ENCODE measurements around the gene CCDC183. TPM values are rescaled to one million over a fixed set of nuclear protein-coding genes. Genes with fewer than 3 reads are reported as not detected.

The CCDC183 gene
- total and polyA plus RNA-seq, 4 donors: 0.20 to 1.8 (median 1.0) TPM

DNA sequence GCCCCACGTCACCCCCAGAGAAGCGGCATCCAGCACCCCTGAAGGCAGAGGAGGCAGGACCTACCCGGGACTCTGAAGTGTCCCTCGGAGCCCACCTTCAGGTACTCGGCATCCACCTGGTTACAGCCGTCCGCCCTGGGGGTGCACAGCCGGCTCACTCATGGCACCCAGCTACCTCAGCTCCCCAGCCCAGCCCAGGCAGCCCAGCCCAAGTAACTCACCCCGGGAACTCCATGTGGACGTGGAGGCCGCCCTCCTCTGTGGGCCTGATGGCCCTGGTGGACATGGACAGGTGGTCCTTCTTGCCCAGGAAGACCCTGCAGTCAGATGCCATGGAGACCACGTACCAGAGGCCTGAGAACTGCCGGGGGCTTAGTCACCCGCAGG lies 32.5 kb upstream of the CCDC183 start:
- H3K27me3 ChIP-seq (ENCODE audit: control insufficient read depth in 4 of 4, insufficient read depth in 4 of 4, low read length in 3 of 4): no peaks in the 10 kb centered on the region
- DNase-seq (ENCODE audit: low spot score): no peak
- 92% methylated on average over 14 of the region's 14 CpGs for WGBS

DNA sequence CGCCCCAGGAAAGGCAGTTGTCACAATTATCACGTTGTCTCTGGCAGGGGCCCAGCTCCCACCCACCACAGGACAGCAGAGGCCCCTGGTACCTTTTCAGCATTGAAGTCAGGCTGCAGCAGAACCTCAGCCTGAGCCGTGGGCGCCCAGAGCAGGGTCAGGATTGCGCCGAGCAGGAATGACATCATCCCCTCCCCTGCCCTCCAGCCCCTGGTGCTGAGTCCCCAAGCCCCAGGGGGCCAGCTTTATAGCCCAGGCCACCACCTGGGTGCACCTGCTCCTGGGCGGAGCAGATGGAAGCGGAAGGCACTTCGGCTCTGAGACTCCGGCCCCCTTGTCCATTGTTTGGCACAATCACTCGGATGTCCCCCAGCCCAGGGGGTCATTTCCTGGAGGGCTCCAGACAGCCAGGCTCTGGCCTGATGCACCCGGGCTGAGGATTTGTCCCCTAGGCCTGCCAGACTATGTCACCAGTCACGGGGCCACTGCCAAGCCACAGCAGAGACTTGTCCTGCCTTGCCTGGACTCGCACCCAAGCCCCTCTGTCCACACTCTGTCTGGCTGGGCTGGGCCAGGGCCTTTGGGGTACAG lies 31.7 kb upstream of the CCDC183 start, which contains the start of gene LCN15:
LCN15 (minus strand) TSS at position 218 of the 591 bp plus-strand sequence; CDS start at position 188, 30 bp downstream.
- no peaks in the 10 kb centered on the region for H3K9me3 ChIP-seq (ENCODE audit: control insufficient read depth in 4 of 4, low read length in 3 of 4)
- TF ChIP-seq TAF1 (conservative IDR thresholded peaks at IDR 0.05): no peak
- TF ChIP-seq SP1 (IDR thresholded peaks at IDR 0.05): no peak
- TF ChIP-seq, protein P1, sequence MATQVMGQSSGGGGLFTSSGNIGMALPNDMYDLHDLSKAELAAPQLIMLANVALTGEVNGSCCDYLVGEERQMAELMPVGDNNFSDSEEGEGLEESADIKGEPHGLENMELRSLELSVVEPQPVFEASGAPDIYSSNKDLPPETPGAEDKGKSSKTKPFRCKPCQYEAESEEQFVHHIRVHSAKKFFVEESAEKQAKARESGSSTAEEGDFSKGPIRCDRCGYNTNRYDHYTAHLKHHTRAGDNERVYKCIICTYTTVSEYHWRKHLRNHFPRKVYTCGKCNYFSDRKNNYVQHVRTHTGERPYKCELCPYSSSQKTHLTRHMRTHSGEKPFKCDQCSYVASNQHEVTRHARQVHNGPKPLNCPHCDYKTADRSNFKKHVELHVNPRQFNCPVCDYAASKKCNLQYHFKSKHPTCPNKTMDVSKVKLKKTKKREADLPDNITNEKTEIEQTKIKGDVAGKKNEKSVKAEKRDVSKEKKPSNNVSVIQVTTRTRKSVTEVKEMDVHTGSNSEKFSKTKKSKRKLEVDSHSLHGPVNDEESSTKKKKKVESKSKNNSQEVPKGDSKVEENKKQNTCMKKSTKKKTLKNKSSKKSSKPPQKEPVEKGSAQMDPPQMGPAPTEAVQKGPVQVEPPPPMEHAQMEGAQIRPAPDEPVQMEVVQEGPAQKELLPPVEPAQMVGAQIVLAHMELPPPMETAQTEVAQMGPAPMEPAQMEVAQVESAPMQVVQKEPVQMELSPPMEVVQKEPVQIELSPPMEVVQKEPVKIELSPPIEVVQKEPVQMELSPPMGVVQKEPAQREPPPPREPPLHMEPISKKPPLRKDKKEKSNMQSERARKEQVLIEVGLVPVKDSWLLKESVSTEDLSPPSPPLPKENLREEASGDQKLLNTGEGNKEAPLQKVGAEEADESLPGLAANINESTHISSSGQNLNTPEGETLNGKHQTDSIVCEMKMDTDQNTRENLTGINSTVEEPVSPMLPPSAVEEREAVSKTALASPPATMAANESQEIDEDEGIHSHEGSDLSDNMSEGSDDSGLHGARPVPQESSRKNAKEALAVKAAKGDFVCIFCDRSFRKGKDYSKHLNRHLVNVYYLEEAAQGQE (IDR thresholded peaks at IDR 0.05): no peak
- TF ChIP-seq, protein P2, sequence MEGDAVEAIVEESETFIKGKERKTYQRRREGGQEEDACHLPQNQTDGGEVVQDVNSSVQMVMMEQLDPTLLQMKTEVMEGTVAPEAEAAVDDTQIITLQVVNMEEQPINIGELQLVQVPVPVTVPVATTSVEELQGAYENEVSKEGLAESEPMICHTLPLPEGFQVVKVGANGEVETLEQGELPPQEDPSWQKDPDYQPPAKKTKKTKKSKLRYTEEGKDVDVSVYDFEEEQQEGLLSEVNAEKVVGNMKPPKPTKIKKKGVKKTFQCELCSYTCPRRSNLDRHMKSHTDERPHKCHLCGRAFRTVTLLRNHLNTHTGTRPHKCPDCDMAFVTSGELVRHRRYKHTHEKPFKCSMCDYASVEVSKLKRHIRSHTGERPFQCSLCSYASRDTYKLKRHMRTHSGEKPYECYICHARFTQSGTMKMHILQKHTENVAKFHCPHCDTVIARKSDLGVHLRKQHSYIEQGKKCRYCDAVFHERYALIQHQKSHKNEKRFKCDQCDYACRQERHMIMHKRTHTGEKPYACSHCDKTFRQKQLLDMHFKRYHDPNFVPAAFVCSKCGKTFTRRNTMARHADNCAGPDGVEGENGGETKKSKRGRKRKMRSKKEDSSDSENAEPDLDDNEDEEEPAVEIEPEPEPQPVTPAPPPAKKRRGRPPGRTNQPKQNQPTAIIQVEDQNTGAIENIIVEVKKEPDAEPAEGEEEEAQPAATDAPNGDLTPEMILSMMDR (IDR thresholded peaks at IDR 0.05; ENCODE audit: low read depth, low read length, missing input control): no peak
- no peak for TF ChIP-seq YY1 (IDR thresholded peaks at IDR 0.05)
- TF ChIP-seq, protein P3, sequence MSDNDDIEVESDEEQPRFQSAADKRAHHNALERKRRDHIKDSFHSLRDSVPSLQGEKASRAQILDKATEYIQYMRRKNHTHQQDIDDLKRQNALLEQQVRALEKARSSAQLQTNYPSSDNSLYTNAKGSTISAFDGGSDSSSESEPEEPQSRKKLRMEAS (IDR thresholded peaks at IDR 0.05): no peak
- no peak for TF ChIP-seq HNF4G (IDR thresholded peaks at IDR 0.05)
- TF ChIP-seq NR2F2 (IDR thresholded peaks at IDR 0.05): no peak
- no peak for TF ChIP-seq JUND (IDR thresholded peaks at IDR 0.05)
- TF ChIP-seq RAD21 (IDR thresholded peaks at IDR 0.05): no peak
- no peak for TF ChIP-seq GABPA (IDR thresholded peaks at IDR 0.05 in 1 of 2, conservative IDR thresholded peaks at IDR 0.05 in 1 of 2)
- TF ChIP-seq, protein P4, sequence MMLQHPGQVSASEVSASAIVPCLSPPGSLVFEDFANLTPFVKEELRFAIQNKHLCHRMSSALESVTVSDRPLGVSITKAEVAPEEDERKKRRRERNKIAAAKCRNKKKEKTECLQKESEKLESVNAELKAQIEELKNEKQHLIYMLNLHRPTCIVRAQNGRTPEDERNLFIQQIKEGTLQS (IDR thresholded peaks at IDR 0.05): no peak
- DNase-seq (ENCODE audit: low spot score): no peak
- no peaks in the 10 kb centered on the region for H3K36me3 ChIP-seq (ENCODE audit: control insufficient read depth in 4 of 4, insufficient read depth in 3 of 4, low read depth in 1 of 4, low read length in 3 of 4)
- H3K27me3 ChIP-seq (ENCODE audit: control insufficient read depth in 4 of 4, insufficient read depth in 4 of 4, low read length in 3 of 4): no peaks in the 10 kb centered on the region
- H3K4me1 ChIP-seq (ENCODE audit: control insufficient read depth in 4 of 4, insufficient read depth in 4 of 4, low read length in 3 of 4): no peaks in the 10 kb centered on the region
- H3K4me3 ChIP-seq (ENCODE audit: low read depth in 1 of 3, low read length in 3 of 3): no peak within 1 kb of the TSS
- WGBS: 77% methylated on average over 14 of the region's 14 CpGs
- no peak within 1 kb of the TSS for H3K27ac ChIP-seq (ENCODE audit: low read depth in 1 of 2, low read length in 2 of 2)
- no peak within 1 kb of the TSS for H3K9ac ChIP-seq (ENCODE audit: low read depth in 1 of 2, low read length in 2 of 2)

More for the DNA sequence above, 32.5 kb upstream of the CCDC183 start:
- no peaks in the 10 kb centered on the region for H3K36me3 ChIP-seq (ENCODE audit: control insufficient read depth in 4 of 4, insufficient read depth in 3 of 4, low read depth in 1 of 4, low read length in 3 of 4)
- no peak for TF ChIP-seq FOXA2 (IDR thresholded peaks at IDR 0.05)
- TF ChIP-seq EGR1 (IDR thresholded peaks at IDR 0.05; ENCODE audit: low read depth in 2 of 2): no peak
- no peak for TF ChIP-seq HNF4G (IDR thresholded peaks at IDR 0.05)
- TF ChIP-seq, protein P5, sequence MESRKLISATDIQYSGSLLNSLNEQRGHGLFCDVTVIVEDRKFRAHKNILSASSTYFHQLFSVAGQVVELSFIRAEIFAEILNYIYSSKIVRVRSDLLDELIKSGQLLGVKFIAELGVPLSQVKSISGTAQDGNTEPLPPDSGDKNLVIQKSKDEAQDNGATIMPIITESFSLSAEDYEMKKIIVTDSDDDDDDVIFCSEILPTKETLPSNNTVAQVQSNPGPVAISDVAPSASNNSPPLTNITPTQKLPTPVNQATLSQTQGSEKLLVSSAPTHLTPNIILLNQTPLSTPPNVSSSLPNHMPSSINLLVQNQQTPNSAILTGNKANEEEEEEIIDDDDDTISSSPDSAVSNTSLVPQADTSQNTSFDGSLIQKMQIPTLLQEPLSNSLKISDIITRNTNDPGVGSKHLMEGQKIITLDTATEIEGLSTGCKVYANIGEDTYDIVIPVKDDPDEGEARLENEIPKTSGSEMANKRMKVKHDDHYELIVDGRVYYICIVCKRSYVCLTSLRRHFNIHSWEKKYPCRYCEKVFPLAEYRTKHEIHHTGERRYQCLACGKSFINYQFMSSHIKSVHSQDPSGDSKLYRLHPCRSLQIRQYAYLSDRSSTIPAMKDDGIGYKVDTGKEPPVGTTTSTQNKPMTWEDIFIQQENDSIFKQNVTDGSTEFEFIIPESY (IDR thresholded peaks at IDR 0.05): no peak
- TF ChIP-seq NR2F2 (IDR thresholded peaks at IDR 0.05): no peak
- TF ChIP-seq HNF4A (conservative IDR thresholded peaks at IDR 0.05): no peak
- TF ChIP-seq, protein P2 (IDR thresholded peaks at IDR 0.05; ENCODE audit: low read depth, low read length, missing input control): no peak
- no peak for TF ChIP-seq SP1 (IDR thresholded peaks at IDR 0.05)
- no peak for TF ChIP-seq FOXA1 (IDR thresholded peaks at IDR 0.05)
- no peak for TF ChIP-seq RXRA (IDR thresholded peaks at IDR 0.05)
- H3K4me1 ChIP-seq (ENCODE audit: control insufficient read depth in 4 of 4, insufficient read depth in 4 of 4, low read length in 3 of 4): no peaks in the 10 kb centered on the region
- no peak overlapping the region for H3K27ac ChIP-seq (ENCODE audit: low read depth in 1 of 2, low read length in 2 of 2)
- H3K4me3 ChIP-seq (ENCODE audit: low read depth in 1 of 3, low read length in 3 of 3): no peak overlapping the region
- no peak overlapping the region for H3K9ac ChIP-seq (ENCODE audit: low read depth in 1 of 2, low read length in 2 of 2)
- H3K9me3 ChIP-seq (ENCODE audit: control insufficient read depth in 4 of 4, low read length in 3 of 4): no peaks in the 10 kb centered on the region
